Panc1 (cell line): Measurements from ENCODE around the gene IGDCC3.

Source experiments
- CTCF ChIP-seq: fragments of 450-650 bp; IDR thresholded peaks from 2 replicates; pipeline ENCODE4 v1.5.1; 2017; ENCODE audit warnings: mild to moderate bottlenecking
- REST ChIP-seq, 2 experiments: IDR thresholded peaks; 2 replicates each; pipeline ENCODE4 v1.6.1; 2011 to 2012; ENCODE audit warnings: low read depth in 2 of 2, control low read depth in 1 of 2, low read length in 1 of 2, mild to moderate bottlenecking in 1 of 2, moderate library complexity in 1 of 2; ENCODE audit not compliant: insufficient read depth in 1 of 2
- TCF7L2 ChIP-seq: IDR thresholded peaks from 2 replicates; pipeline ENCODE4 v1.6.1; 2011; ENCODE audit warnings: mild to moderate bottlenecking, low read depth, low read length, inconsistent platforms

GRCh38 chr15:65302061-65302460 is 75.7 kb downstream of the IGDCC3 start:
- TF ChIP-seq CTCF (no peak), TCF7L2 (no peak), REST (IDR thresholded peaks at IDR 0.05; ENCODE audit: insufficient read depth in 1 of 2, low read depth in 2 of 2, low read length in 1 of 2) (no peak)
